Measurements from ENCODE around the gene PPP1R37.

Gene PPP1R37

DNA sequence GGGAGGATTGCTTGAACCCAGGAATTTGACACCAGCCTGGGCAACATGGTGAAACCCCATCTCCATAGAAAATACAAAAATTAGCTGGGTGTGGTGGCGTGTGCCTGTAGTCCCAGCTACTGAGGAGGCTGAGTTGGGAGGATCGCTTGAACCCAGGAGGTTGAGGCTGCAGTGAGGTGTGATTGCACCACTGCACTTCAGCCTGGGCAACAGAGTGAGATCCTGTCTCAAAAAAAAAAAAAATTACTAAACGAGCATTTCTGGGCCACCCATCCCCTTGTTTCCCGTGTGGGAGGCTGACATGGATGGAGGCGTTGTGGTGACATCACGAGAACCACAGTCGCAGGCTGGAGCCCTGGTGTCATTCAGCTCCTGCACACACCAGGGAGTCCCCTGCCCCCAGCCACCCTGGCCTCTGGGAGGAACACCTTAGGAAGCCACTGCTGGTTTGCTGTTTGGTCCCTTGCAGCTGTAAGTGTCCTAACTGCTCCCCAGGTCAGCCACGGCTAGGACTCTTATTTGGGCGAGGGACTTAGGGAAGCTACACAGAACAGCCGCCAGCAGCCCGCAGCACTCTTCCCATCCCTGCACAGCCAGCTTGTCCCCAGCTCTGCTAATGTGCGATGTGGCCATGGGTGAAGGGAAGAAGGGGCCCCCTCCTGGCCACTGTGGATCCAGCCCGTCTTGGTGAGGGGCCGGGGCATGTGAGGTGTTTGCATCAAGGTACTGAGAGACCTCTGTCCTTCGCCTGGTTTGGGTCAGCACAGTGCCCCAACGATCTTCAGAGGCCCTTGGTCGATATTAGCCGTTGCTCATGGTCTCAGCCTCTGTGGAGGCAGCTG, 55.1 kb downstream of the PPP1R37 start:
- DNase-seq (ENCODE audit: low read depth) = no peak
- TF ChIP-seq, protein P1, sequence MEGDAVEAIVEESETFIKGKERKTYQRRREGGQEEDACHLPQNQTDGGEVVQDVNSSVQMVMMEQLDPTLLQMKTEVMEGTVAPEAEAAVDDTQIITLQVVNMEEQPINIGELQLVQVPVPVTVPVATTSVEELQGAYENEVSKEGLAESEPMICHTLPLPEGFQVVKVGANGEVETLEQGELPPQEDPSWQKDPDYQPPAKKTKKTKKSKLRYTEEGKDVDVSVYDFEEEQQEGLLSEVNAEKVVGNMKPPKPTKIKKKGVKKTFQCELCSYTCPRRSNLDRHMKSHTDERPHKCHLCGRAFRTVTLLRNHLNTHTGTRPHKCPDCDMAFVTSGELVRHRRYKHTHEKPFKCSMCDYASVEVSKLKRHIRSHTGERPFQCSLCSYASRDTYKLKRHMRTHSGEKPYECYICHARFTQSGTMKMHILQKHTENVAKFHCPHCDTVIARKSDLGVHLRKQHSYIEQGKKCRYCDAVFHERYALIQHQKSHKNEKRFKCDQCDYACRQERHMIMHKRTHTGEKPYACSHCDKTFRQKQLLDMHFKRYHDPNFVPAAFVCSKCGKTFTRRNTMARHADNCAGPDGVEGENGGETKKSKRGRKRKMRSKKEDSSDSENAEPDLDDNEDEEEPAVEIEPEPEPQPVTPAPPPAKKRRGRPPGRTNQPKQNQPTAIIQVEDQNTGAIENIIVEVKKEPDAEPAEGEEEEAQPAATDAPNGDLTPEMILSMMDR (IDR thresholded peaks at IDR 0.05; ENCODE audit: low read depth, low read length, missing control alignments) = no peak
- H3K4me3 ChIP-seq (ENCODE audit: low read depth, low read length) = no peak overlapping the region

DNA sequence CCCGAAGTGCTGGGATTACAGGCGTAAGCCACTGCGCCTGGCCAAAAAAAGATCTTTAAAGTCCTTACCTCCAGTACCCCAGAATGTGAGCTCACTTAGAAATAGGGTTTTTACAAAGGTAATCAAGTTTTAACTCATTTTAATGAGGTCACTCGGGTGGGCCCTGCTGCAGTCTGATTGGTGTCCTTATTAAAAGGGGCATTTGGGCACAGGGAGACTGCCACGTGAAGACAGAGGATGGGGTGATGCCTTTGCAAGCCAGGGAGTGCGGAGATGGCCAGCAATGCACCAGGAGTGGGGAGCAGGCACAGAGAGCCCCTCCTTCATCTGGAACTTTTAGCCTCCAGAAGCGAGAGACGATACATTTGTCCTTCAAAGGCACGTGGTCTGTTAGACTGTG, 56.1 kb downstream of the PPP1R37 start:
- DNase-seq (ENCODE audit: low read depth) = no peak
- TF ChIP-seq, protein P1 (IDR thresholded peaks at IDR 0.05; ENCODE audit: low read depth, low read length, missing control alignments) = no peak
- no peak overlapping the region for H3K4me3 ChIP-seq (ENCODE audit: low read depth, low read length)

DNA sequence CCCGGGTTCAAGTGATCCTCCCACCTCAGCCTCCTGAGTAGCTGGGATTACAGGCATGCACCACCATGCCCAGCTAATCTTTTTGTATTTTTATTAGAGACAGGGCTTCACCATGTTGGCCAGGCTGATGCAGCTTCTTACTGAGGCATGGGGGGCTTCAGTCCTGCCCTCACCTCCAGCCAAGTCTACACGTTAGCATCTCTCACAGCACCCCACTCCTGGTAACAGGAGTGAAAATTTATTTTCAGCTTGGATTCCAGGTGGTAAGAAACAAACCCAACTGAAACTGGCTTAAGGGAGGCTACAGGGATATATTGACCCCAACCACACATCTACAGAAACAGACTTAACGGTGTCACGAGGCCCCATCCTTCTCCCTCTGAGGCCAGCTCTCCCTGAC, 57.2 kb downstream of the PPP1R37 start:
- DNase-seq (ENCODE audit: low read depth) = no peak
- H3K4me3 ChIP-seq (ENCODE audit: low read depth, low read length) = no peak overlapping the region
- TF ChIP-seq, protein P1 (IDR thresholded peaks at IDR 0.05; ENCODE audit: low read depth, low read length, missing control alignments) = no peak

DNA sequence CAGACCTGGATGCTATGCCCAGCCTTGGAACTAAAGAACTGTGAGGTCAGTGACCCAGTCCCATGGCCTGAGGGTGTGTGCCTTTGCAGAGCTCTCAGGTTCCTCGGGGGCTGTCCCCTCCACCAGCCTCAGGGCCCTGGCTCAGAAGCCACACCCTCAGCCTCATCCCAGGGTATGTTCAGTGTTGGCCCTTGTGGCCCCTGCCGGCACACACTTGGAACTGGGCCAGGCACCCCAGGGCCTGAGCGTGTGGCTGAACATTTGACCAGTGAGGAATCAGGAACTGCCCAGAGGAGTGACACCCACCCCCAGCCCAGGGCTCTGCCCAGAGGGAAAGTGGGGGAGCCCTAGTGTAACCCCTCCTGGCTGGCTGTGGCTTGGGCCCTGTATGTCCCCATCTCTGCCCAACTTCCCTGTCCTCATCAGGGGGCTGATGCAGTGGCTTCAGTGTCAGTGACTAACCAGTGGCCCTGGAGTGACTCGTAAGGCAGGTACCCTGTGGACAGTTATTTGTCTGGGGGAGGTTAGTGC, 57.8 kb downstream of the PPP1R37 start:
- TF ChIP-seq, protein P1 (IDR thresholded peaks at IDR 0.05; ENCODE audit: low read depth, low read length, missing control alignments) = no peak
- H3K4me3 ChIP-seq (ENCODE audit: low read depth, low read length) = no peak overlapping the region
- no peak for DNase-seq (ENCODE audit: low read depth)

DNA sequence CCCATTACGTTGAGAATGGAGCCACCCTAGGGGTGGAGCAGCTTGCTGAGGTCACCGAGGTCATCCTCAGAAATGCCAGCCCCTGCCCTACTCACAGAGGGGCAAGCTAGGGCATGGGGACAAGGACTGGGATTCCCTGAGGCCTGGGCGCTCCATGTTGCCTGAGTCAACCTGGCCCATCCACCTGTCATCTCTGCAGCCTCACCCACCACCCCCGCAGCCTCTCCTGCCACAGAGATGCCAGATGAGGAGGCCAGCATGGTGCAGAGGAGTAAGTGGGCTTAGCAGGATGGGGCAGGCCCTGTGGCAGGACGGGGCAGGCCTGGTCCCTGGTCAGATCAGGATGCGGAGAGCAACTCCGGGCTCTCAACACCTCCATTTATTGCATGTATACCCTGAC, 58.3 kb downstream of the PPP1R37 start:
- TF ChIP-seq, protein P1 (IDR thresholded peaks at IDR 0.05; ENCODE audit: low read depth, low read length, missing control alignments) = no peak
- DNase-seq (ENCODE audit: low read depth) = no peak
- no peak overlapping the region for H3K4me3 ChIP-seq (ENCODE audit: low read depth, low read length)

DNA sequence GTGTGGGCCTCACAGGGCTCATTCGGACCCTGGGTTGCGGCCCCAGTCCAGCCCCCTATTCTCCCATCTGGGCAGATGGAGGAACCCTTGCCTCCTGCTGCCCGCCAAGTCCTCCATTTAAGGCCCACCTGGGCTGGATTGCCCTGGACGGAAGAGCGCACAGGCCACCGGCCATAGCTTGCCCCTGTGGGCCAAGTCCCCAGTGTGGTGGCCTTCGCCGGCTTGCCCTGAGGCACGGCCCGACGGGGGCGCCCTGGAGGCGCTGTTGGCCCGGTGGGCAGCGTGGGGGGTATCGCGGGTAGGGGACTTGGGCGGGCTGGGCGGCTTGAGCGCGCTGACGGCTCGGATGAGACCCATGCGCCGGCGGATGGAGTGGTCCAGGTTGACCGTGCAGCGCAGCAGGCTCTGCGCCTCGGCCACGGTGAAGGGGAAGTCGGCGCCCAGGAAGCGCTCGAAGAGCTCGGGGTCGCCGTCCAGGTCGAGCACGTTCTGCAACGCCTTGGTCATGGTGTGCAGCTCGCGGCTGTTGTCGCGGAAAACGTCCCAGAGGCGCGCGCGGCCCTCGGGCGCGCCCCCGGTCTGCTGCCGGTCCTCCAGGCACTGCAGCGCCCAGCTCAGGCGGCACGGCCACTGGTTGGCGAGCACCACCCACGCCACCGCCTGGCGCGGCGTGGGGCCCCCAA, 59.0 kb downstream of the PPP1R37 start:
- DNase-seq (ENCODE audit: low read depth) = no peak
- no peak overlapping the region for H3K4me3 ChIP-seq (ENCODE audit: low read depth, low read length)
- TF ChIP-seq, protein P1 (IDR thresholded peaks at IDR 0.05; ENCODE audit: low read depth, low read length, missing control alignments) = no peak
